Measurements from ENCODE around the gene DCST2. TPM values are rescaled to one million over a fixed set of nuclear protein-coding genes. Genes with fewer than 3 reads are reported as not detected.
A peak's percentile ranks its signal among the peaks of the same experiment; 100 is the strongest.

Gene DCST2
- total and polyA plus RNA-seq, 2 of the 8 experiments (the other 6 are each of a cell fraction or from before 2014, with no cell fraction given): 0.43 to 2.1 TPM

GRCh38 chr1:154970631-154971340 is 62.8 kb downstream of the DCST2 start, which contains the start of gene SHC1 (continued):
- no peak for TF ChIP-seq CHD7 (IDR thresholded peaks at IDR 0.05; ENCODE audit: insufficient replicate concordance, low read length)
- TF ChIP-seq RNF2 (IDR thresholded peaks at IDR 0.05; ENCODE audit: borderline replicate concordance, low read depth, low read length, missing control alignments, poor library complexity, severe bottlenecking): no peak
- 0 out of 2 replicates have a peak, but pooled peaks have one; percentile 9 for TF ChIP-seq CREB1 (IDR thresholded peaks at IDR 0.05)
- no peak for TF ChIP-seq SAP30 (IDR thresholded peaks at IDR 0.05; ENCODE audit: insufficient read depth, insufficient replicate concordance, low read length)
- TF ChIP-seq CTCF (IDR thresholded peaks at IDR 0.05; ENCODE audit: control extremely low read depth in 1 of 3, insufficient read depth in 1 of 3, low read depth in 1 of 3, low read length in 3 of 3): peak in 1 of 3 experiments; percentile 5; a peak in 1 of 4 replicates
- TF ChIP-seq SIRT6 (IDR thresholded peaks at IDR 0.05; ENCODE audit: low read length): no peak
- no peak for TF ChIP-seq BCL11A (IDR thresholded peaks at IDR 0.05; ENCODE audit: low read depth in 2 of 2, low read length in 2 of 2)

Data from H1 (cell line).